CD4-positive, alpha-beta T cell treated with Interleukin-2 at 100 ng/mL for 4 hours (primary cell): ENCODE data around the gene FBXW8.

Experiments used
- DNase-seq: peaks from one replicate; pipeline ENCODE4 v3.0.0-alpha.2; 2020; ENCODE audit warnings: low spot score

FBXW8 gene, protein sequence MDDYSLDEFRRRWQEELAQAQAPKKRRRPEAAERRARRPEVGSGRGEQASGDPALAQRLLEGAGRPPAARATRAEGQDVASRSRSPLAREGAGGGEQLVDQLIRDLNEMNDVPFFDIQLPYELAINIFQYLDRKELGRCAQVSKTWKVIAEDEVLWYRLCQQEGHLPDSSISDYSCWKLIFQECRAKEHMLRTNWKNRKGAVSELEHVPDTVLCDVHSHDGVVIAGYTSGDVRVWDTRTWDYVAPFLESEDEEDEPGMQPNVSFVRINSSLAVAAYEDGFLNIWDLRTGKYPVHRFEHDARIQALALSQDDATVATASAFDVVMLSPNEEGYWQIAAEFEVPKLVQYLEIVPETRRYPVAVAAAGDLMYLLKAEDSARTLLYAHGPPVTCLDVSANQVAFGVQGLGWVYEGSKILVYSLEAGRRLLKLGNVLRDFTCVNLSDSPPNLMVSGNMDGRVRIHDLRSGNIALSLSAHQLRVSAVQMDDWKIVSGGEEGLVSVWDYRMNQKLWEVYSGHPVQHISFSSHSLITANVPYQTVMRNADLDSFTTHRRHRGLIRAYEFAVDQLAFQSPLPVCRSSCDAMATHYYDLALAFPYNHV

DNA sequence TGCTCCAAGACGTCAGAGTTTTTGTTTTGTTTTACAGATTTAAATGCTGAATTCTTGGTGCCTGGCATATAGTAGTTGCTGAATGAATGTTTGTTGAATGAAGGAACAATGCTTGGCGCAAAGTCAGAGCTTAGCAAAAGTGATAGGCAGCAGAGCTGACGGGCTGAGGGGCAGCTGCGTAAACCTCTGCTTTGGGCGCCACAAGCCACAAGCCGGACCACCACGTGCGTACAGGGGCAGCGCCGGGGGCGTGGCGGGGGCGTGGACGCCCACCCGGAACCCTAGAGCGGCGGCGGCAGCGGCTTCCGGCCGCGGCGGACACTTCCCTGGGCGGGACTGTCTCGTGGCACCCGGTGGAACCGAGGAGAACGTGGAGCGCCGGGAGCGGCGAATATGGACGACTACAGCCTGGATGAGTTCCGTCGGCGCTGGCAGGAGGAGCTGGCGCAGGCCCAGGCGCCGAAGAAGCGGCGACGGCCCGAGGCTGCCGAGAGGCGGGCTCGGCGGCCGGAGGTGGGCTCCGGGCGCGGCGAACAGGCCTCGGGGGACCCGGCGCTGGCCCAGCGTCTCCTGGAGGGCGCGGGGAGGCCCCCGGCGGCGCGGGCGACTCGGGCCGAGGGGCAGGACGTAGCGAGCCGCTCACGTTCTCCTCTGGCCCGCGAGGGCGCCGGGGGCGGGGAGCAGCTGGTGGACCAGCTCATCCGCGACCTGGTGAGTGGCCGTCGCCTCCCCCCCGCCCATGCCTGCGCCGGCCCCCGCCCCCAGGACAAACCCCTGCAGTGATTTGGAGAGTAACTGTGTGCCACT, at the start of gene FBXW8:
Gene FBXW8, plus strand, starts transcription at position 306 of the 807 bp plus-strand sequence. Its CDS starts 88 bp downstream, at position 394.
- peak; percentile 54 for DNase-seq

DNA sequence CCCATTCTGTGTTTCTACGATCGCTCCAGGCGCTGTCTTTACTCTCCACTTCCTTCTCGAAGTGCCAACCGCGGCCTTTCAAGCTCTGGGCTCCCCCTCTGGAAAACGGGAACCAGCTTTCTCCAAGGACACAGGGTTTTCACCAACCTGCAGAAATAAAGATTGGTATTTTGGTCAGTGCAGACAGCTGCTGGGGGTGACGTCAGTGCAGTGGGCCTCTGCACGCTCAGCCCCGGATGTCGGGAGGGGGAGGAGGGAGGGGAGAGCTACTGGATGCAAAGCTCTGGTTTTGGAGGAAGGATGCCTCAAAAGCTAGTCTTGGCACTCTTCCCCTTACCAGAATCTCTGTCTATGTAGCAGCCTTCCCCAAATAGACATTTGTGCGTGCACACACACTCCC, 49.4 kb upstream of the FBXW8 start:
- DNase-seq, result no peak

DNA sequence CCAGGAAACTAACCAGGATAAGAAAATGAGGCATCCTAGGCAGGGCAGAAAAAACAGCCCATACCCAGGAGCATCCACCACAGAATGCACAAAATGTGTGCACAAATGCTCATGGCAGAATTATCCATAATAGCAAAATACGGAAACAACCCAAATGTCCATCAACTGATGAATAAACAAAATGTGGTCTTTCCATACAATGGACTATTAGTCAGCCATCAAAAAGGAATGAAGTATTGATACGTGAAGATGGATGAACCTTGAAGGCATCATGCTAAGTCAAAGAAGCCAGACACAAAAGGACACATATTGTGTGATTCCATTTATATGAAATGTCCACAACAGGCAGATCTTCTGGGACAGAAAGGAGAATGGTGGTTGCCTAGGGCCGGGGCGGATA, 48.6 kb upstream of the FBXW8 start:
- no peak for DNase-seq

DNA sequence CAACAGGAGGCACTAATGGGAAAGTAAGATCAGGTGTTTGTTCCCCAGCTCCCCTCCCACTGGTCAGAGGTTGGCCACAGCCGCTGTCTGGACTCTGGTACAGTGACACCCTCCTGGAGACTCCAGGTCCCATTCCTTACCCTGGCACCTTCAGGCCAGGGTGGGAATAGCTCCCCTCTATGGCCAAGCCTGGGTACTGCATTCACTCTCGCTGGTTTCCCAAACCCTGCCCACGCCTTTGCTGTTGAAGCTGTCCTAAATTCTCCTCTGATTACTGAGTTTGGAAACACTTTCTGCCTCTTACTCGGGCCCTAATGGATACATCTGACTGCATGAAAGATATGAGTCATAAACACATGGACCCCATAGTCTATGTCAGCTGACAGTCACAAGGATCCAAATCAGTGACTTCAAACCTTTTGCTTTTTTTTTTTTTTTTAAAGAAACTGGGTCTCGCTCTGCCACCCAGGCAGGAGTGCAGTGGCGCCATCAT, 47.4 kb upstream of the FBXW8 start:
- no peak for DNase-seq

DNA sequence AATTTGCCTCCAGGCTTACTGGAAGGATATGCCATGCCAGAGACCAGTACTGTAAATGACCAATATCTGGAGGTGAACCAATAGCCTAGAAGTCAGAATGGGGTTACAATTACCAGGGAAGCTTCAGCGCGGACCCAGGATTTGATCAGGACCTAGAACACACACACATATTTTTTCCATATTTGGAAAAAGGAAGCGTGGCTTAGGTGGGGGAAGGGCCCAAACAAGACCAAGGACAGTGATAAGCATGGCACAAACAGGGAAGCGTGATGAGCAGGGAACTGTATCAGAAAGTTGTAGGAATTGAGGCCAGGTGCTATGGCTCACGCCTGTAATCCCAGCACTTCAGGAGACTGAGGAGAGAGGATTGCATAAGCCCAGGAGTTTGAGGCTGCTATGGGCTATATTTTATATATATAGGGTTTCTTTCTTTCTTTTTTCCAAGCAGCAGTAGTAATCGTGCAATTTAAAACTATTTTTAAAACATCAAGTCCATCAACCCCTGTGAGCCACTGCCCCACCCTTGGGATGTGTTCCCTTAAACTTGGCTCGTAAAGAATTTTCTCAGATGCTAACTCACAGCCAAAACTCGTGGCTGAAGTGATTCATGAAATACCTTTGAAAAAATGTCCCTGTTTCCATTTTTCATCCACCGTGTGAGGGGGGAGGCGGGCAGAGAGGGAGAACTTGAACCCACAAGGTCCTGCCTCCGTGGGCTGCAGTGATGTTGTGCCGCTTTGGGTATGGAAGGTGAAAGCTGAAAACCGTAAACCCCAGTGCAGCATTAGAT, 46.2 kb upstream of the FBXW8 start:
- DNase-seq, result no peak

DNA sequence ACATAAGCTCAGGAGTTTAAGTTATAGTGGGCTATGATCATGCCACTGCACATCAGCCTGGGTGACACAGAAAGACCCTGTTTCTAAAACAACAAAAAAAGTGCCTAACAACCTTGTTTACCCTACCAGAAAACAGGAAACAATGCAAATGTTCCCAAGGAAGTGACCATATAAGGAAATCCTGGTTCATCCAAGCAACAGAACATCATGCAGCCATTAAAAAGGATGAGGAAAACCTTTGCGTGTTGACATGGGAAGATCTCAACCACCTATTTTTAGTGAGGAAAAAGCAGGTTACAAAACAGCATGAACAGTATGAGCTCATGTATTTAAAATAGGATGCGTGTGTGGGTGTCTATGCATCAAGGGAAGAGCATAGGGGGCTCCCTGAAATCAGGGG, 43.2 kb upstream of the FBXW8 start:
- DNase-seq, result no peak

DNA sequence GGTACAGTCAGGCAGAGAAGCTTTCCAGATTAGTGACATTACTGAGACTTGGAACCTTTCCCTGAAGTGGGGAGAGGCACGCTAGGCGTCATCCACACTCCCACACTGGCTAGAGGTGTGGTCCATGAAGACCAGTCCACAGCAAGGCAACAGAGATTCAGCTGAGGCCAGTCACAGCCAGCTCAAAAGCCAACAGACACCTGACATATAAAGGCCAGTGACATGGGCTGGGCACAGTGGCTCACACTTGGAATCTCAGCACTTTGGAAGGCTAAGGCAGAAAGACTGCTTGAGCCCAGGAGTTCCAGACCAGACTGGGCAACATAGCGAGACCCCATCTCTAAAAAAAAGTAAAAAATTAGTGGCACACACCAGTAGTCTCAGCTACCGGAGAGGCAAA, 40.4 kb upstream of the FBXW8 start:
- DNase-seq, result no peak

DNA sequence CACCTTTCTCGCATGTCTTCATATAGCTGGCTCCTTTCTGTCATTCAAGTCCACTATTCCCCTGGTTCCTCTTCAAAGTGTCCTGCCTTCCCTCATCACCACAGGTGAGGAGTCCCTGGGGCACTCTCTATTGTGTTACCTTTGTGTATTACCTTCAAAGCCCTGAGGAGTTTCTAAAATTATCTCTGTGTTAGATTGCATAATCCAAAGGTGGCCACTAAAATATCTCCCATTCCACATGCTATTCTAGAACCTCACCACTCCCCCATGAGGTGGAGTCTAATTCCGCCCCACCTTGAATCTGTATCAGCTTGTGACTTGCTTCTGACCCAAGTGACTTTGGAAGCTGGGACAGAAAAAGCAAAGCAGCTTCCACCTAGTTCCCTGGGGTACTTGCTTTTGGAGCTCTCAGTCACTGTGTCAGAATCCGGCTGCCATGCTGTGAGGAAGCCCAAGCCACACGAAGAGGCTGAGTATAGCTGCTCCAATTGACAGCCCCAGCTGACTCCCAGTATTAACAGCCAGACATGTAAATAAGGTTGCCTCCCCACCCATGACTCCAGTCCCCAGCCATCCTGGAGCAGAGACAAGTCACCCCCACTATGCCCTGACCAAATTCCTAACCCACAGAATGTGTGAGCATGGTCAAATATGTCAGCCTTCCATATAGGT, 36.3 kb upstream of the FBXW8 start:
- no peak for DNase-seq

DNA sequence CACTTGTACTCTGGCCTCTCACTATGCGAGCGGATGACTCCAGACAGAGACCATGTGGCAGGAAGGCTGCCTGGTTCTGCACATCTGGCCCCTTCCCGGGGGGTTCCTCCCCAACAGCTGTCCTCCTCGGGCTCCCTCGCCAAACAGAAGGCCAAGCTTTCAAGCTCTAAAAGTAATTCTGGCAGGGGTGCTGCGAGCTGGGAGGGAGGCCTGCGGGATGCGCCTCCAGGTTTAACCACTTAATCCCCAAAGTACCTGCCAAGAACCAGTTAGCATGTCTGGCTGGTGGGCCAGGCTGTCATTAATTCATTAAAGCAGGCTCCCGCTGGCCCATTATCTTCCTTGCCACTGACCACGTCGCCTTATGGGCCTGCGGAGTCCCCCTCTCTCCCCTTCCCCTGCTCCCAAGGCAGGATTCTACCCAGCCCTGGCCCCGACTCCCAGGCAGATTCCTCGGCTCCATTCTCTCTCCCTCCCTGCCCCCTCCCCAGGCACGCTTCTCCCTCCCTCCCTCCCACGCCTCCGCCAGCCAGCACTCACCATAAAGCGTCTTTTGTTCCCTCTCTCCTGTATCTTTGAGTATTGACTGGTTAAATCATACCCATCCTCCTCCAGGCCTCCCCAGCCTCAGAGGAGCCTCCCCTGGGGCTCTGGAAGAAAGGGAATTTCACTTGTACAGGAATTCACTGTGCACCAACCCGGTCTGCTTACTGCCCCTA, 34.4 kb upstream of the FBXW8 start:
- DNase-seq, result no peak

DNA sequence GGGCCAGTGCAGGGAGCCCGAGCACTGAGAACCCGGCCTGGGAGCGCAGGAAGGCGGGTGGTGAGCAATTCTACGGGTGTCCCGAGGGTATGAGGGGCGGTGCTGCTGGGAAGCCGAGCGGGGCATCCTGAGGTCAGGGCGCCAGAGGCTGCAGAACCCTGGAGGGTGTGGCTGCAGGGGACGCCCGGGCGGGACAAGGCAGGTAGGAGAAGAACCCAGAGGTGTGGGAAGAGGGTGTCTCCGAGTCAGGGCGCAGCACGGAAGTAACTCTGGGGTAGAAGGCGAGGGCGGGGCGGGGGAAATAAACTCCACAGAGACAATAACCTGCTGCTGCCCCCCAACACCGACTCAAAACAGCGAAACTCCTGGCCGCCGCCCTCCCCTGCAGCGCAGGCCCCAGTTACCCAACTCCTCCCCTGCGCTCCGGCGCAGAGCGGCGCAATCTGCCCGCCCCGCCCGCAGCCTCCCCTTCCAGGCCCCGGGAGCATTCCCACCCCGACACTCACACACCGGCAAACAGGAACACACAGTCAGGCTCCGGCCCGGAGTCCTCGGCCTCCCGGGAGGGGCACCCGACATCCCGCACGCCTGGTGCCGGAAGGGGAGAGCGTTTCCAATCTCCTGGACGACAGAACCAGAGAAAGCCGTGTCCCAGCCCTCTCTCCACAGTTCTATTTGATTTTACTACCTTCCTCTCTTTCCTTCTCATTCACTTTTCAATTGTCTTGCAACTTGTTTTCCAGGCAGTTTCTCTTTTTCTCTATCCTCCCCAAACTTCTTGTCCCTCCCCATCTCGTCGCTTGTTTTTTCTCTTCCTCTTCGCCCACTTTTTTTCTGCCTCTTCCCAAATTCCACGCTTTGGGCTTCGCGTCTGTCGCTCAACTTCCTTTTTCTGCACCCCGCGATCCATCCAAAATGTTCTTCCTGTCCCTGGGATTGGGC, 31.9 kb upstream of the FBXW8 start:
- no peak for DNase-seq

DNA sequence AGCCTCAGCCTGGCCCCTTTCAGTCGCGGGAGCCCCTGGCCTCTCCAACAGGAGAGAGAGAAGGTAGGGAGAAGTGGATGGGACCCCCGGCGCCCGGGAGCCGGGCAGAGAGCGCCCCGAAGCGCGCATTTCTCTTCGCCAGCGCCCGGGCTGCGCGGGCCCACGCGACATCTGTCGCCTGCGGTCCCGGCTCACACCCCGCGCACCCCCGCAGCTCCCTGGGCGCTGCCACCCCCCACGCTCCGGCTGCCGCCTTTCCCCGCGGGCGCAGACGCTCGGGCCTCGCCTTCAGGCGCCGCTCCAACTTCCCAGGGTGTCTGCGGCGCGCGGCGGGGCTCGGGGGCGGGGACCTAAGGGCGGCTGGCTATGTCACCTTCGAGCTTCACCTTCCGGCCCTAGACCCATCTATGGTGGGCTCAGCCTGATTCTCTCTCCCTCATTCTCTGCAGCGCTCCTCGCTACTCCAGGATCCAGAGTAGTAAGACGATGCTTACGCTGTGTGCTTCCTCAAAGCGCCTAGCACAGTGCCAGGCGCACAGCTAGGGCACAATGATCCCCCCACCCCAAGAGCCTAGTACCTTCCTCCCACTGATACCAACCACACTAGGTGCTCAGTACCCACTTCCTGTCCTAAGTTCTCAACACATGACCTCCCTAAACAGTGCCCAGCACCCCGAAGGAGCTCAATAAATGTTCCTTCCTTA, 31.1 kb upstream of the FBXW8 start:
- no peak for DNase-seq

DNA sequence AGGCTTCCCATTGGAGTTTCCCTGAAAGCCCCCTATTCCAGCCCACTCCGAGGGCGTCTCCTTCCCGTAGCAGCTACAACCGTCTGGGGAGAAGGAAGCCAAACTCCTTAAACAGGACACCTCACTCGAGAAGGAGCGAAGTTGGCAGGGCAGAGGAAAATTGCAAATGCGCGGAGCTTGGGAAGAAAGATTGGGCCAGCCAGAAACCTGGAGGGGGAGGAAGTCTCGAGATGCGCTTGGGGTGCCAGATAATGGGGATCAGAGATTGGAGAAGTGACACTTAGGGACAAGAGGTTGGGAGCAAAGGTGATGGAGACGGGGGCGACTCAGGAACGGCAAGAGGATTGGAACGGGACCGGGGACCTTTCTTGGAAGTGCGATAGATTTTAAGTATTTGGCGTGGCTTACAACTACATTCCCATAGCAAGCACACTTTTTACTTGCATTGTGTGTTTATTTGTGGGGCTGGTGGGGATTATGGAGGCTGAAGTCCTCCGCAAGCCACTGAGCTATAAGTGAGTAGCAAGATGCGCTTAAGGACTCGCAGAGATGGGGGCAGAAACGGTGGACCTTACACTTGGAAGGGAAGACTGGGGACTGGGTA, 30.4 kb upstream of the FBXW8 start:
- DNase-seq, result no peak

DNA sequence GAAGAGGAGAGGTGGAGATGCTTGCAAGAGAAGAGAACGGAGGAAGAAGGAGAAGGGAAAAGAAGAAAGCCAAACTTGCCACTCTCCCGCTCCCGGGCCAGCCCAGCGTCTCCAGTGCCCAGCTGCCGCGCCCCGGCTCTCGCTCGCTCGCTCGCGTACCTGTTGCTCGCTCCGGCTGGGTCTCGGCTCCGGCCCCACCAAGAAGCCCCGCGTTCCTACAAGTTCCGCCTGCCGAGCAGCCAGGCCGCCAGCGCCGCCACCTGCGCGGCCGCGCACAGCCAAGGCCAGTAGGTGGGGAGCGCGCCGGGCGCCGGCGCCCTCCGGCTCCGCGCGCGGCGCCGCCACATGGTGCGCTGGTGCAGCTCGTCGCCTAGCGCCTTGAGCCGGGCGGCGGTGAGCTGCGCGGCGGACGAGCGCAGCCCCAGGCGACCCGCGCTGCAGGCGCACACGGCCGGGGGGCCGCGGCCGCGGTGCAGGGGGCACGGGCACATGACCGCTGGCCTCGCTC, 29.9 kb upstream of the FBXW8 start:
- no peak for DNase-seq

DNA sequence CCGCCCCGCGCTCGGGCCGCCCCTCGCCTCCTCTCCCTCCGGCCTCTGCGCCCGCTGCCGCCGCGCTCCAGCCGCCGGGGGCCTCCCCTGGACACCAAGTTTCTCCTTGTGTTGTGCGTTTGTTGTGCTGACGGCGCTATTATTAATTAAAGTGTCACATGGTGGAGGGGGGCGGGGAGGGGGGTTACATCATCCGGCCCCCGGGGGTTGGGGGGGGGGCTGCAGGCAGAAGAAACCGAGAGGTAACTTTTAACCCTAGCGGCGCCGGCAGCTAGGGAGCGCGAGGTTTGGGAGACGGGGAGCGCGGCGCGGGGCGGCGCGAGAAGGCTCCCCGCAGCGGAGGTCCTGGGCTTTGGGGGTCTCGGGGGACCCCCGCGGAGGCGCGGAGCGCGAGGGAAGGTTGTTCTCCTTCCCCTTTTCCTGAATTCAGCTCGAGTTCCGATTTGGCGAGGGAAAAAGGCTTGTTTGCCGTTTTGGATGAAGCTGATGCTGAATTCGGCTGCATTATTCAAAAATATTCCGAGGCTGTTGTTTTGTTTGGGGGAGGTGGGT, 29.3 kb upstream of the FBXW8 start, which contains the start of gene HRK:
Gene HRK, minus strand, starts transcription at position 117 of the 552 bp plus-strand sequence. CDS start 134 bp downstream, outside the sequence.
- DNase-seq, result no peak

DNA sequence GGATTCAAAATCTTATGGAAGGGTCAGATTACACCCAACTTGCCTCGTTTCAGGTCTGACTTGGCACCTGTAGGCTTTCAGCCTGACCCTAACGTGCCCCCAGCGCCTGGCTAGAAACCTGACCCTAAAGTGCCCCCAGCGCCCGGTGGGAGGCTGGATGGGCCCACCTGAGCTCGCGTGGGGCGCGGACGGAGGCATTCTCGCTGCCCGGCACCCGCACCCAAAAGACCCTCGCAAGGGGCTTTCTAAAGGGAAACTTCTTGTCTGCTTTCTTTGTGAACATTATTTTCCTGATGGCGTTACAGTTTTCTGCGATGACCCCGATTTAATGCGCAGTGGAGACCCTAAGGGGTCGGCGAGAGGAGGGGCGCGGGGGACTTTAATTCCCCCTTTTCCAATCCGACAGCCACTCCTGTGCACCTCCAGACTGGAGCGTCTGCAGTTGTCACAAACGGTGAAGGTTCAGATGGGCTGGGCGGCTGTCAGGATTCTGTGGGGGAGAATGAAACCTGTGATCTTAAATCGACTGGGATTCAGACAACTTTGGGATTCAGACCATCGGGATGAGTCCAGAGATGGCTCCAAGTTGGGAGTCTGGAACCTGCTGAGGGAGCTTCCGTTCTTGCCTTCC, 28.8 kb upstream of the FBXW8 start:
- DNase-seq, result no peak

DNA sequence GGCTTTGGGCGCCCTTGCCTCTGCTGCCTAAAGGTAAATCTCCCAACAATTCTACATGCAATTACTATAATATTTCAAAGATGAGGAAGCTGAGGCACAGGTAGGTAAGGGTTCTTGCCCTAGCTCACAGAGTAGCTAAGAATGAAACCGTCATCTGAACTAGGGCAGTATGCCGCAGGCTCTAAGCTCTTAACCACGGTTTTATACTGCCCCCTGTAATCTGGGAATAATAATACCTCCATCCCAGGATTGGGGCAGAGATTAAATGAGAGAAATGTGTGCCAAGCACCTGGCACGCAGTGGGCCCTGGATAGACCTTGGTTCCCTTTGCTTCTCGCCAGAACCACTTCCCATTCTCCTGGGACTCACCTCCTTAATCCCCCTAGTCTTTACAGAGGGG, 28.0 kb upstream of the FBXW8 start:
- no peak for DNase-seq

DNA sequence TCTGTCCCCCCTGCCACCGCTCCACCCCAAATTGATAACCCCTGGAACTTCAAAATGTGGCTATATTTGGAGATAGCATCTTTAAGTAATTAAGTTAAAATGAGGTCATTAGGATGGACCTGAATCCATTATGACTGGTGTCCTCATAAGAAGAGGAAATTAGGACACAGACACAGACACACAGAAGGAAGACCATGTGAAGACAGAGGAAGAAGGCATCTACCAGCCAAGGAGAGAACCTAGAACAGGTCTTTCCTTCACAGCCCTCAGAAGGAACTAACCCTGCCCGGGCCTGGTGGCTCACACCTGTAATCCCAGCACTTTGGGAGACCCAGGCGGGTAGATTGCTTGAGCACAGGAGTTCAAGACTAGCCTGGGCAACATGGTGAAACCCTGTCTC, 25.9 kb upstream of the FBXW8 start:
- no peak for DNase-seq
